Gastroesophageal sphincter (tissue), 3 donors: ENCODE measurements around the gene OPN4.

ENCODE experiments used
- EP300 ChIP-seq: sonication (generic); formaldehyde crosslinking; IDR thresholded peaks from one replicate; pipeline ENCODE4 v1.6.1; 2017; ENCODE audit warnings: antibody characterized with exemption, mild to moderate bottlenecking
- POLR2A ChIP-seq, 2 donors: fragments of 450-650 bp; IDR thresholded peaks; one replicate each; pipeline ENCODE4 v1.6.1; 2017; ENCODE audit warnings: antibody characterized with exemption in 2 of 2, mild to moderate bottlenecking in 2 of 2, moderate library complexity in 1 of 2
- POLR2AphosphoS5 ChIP-seq: sonication (generic); formaldehyde crosslinking; IDR thresholded peaks from one replicate; pipeline ENCODE4 v1.6.1; 2017; ENCODE audit warnings: antibody characterized with exemption
- TF ChIP-seq, protein P1 (sequence below), 4 experiments: fragments of 200-600 bp in 2 of 4; fragments of 450-650 bp in 2 of 4; sonication (generic) in 1 of 4; IDR thresholded peaks; one replicate each; pipeline ENCODE4 v1.5.1; 2017 to 2019; ENCODE audit warnings: antibody characterized with exemption in 4 of 4, mild to moderate bottlenecking in 2 of 4, moderate library complexity in 2 of 4

DNA sequence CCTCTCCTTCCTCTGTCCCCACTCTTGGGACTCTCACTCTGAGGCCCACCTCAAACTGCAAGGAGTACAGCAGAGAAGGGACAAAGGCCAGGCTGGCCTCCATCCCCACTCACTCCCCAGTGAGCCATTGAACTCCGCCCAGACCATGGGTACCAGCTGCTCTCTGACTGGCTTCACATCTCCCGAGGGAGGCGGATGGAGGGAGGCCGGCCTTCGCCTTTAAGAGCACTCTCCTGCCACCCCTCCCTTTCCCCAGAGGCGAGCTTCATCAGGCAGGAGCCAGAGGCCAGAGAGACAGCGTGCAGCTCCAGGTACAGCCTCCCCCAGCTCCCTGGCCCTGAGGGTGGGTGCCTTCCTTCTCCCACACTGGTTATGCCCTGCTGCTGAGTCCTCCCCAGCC is 12.2 kb downstream of the OPN4 start:
- TF ChIP-seq, protein P1, sequence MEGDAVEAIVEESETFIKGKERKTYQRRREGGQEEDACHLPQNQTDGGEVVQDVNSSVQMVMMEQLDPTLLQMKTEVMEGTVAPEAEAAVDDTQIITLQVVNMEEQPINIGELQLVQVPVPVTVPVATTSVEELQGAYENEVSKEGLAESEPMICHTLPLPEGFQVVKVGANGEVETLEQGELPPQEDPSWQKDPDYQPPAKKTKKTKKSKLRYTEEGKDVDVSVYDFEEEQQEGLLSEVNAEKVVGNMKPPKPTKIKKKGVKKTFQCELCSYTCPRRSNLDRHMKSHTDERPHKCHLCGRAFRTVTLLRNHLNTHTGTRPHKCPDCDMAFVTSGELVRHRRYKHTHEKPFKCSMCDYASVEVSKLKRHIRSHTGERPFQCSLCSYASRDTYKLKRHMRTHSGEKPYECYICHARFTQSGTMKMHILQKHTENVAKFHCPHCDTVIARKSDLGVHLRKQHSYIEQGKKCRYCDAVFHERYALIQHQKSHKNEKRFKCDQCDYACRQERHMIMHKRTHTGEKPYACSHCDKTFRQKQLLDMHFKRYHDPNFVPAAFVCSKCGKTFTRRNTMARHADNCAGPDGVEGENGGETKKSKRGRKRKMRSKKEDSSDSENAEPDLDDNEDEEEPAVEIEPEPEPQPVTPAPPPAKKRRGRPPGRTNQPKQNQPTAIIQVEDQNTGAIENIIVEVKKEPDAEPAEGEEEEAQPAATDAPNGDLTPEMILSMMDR (IDR thresholded peaks at IDR 0.05), result no peak
- TF ChIP-seq POLR2AphosphoS5, result no peak
- no peak for TF ChIP-seq POLR2A (IDR thresholded peaks at IDR 0.05)
- TF ChIP-seq EP300, result no peak
